H1 (cell line): ENCODE results near the gene IGSF9B. TPM values are rescaled to one million over a fixed set of nuclear protein-coding genes. Genes with fewer than 3 reads are reported as not detected.

ENCODE experiments used
- ATF3 ChIP-seq: IDR thresholded peaks from 2 replicates; pipeline ENCODE4 v1.6.1; 2011; ENCODE audit warnings: low read depth, mild to moderate bottlenecking, low read length; ENCODE audit not compliant: insufficient read depth
- MAX ChIP-seq: IDR thresholded peaks from 2 replicates; pipeline ENCODE4 v1.6.1; 2012; ENCODE audit warnings: inconsistent platforms
- TBP ChIP-seq: IDR thresholded peaks from 2 replicates; pipeline ENCODE4 v1.6.1; 2011; ENCODE audit warnings: low read depth, low read length, improper control_type of control experiment
- TCF12 ChIP-seq: IDR thresholded peaks from 2 replicates; pipeline ENCODE4 v1.6.1; 2011; ENCODE audit warnings: low read depth, mild to moderate bottlenecking, low read length
- polyA plus RNA-seq, 7 experiments: library from polyadenylated mRNA; depleted of rRNA in 3 of 7; stranded (reverse) in 5 of 7; unstranded in 2 of 7; fragments of >200 nt in 5 of 7; fragments of 200-250 nt in 2 of 7; gene quantifications; 1 replicate in 5 of 7; 2 replicates in 1 of 7; 4 replicates in 1 of 7; pipeline versions ENCODE4 v1.2.1 to v1.2.3, GENCODE V29; 2011 to 2013; ENCODE audit warnings: missing spikeins in 2 of 7, mixed read lengths in 2 of 7
- total RNA-seq: library from RNA; stranded (reverse); fragmentation: NEBNext Ultra II Directional; extraction: Animal tissue kit (Norgen Biotek cat#: 25700); gene quantifications from 2 replicates; pipeline ENCODE4 v1.2.1, GENCODE V29; 2021

IGSF9B gene
- total and polyA plus RNA-seq, 2 of the 8 experiments (the other 6 are each of a cell fraction or from before 2014, with no cell fraction given) = 16.5 to 49.2 TPM

DNA sequence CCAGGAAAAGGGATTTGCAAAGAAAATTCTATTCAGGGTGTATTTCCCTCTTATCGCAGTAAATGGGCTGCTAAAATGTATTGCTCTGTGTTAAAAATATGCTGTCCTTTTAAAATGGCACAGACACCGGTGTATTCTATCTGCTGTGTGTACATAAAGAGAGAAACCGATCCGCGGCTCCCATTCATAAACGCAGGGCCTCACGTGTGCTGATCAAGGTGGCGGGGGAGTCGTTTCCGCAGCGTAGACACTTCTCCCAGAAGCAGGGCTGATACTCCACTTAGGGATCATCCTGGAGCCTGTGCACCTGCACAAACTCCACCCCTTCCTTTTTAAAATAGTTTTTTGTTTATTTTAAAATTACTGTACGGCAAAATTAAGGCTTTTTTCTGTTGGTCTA is 26.1 kb upstream of the IGSF9B start (continued):
- no peak for TF ChIP-seq ATF3
- no peak for TF ChIP-seq TBP
- no peak for TF ChIP-seq TCF12
- no peak for TF ChIP-seq MAX
